ENCODE measurements around the gene KCTD17.
"Not testable (repeated sequence)": the region's sequence is repeated elsewhere in the genome, so short reads cannot be mapped to it uniquely, and the experiment has no call there.

The KCTD17 gene

GRCh38 chr22:37061611-37062375 lies 10.3 kb downstream of the KCTD17 start:
- DNase-seq (ENCODE audit: low spot score): no peak

DNA sequence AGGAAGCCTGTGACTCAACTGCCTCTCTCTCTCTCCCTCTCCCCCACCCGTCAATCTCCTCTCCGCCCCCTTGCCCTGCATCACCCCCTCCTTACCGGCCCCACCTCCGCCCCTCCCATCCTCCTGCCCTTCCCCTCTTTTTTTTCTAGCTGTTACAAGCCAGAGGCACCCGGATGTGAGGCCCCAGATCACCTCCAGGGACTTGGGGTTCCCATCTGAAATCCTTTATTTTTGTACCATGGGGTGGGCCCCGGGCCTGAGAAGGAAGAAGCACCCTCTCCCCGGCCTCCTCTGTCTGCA lies 10.8 kb downstream of the KCTD17 start:
- no peak for DNase-seq (ENCODE audit: low spot score)

DNA sequence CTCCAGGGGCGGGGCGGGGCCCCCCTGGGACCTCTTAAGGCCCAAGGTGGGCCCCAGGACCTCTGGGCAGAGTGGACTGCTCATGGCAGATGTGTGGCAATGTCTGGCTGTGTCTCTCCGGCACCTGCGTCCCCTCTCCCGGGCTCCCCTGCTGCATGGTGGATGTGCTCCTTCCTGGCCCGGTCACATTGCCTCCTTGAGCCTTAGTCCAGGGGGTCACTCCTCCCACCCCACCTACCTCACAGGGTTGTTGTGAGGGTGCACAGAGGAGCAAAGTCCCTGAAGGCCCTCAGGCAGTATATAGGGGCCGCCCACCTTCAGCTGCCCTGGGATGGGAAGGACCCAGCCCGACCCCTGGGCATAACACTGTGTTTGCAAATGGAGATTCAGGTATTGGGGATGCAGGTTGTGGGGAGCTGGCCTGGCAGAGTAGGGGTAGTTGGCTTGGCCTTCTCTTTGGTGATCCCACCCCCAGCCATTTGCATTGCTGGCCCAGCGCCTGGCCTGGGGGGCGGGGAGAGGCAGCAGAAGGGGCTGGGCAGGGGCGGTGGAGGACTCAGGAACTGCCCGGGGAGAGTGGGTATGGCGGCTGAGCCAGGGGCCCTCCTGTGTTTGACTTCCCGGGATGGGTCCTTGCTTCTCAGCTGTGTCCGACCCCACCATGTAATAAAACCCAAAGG lies 11.3 kb downstream of the KCTD17 start:
- no peak for DNase-seq (ENCODE audit: low spot score)

GRCh38 chr22:37063431-37064420 lies 12.2 kb downstream of the KCTD17 start:
- no peak for DNase-seq (ENCODE audit: low spot score)

- no peak for DNase-seq (ENCODE audit: low spot score)
These were observed 13.0 kb downstream of the KCTD17 start for GRCh38 chr22:37064553-37064952.

DNA sequence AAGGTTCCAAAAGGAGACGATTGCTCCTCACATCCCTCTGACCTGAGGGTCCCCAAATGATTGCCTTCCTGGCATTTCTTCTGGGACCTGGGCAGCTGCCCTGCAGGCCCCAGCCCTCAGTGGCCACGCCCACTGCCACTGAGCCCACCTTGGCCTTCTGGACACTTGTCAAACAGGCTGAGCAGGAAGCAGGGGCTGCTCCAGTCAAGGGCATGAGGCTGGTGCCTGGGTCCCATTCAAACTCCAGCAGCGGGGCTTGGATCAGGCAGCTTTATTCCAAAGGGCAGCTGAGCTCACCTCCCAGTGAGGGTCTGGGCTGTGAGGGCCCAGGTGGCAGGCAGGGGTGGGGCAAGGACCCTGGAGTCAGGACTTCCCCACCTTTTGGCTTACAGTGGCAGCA lies 13.6 kb downstream of the KCTD17 start:
- no peak for DNase-seq (ENCODE audit: low spot score)

DNA sequence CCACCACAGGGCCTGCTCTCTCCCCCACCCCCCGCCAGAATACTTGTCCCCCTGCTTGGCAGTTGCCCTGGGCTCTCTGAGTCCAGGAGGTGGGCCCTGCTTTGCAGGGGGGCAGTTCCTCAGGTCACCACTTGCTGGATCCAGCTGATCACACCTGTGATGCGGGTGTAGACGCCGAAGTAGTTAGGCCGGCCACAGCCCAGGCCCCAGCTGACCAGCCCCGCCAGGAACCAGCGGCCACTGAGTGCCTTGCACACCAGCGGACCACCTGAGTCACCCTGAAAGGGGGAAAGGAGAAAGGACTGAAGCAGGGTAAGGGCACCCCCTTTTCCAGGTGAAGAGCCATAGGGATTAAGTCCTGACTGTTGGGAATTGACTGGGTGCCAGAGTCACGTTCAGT lies 14.4 kb downstream of the KCTD17 start:
- no peak for DNase-seq (ENCODE audit: low spot score)

- no peak for DNase-seq (ENCODE audit: low spot score)
These were observed 15.9 kb downstream of the KCTD17 start for GRCh38 chr22:37067428-37067827.

- DNase-seq (ENCODE audit: low spot score): no peak
These were observed 17.3 kb downstream of the KCTD17 start for GRCh38 chr22:37068859-37069258.

GRCh38 chr22:37069319-37069718 lies 17.8 kb downstream of the KCTD17 start:
- no peak for DNase-seq (ENCODE audit: low spot score)

- no peak for DNase-seq (ENCODE audit: low spot score)
These were observed 18.2 kb downstream of the KCTD17 start for GRCh38 chr22:37069719-37070118.

DNA sequence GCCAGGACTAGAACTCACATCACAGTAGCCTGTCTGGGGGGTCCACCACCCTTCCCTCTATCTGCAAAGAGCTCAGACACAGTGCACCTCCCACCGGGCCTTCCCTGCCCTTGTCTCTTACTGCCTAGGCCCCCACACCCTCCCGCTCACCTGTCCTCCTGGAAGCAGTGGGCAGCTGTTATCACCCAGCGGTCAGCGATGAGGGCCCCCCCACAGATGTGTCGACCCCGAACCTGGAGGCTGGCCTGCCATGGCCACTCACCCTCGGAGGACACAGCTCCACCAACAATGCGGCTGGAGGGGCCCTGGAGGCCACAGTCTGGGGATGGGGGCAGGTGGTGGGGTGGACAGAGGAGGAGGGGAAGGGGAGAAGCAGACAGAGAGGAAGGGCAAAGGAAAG lies 18.8 kb downstream of the KCTD17 start:
- no peak for DNase-seq (ENCODE audit: low spot score)

GRCh38 chr22:37070744-37071143 lies 19.2 kb downstream of the KCTD17 start:
- no peak for DNase-seq (ENCODE audit: low spot score)

DNA sequence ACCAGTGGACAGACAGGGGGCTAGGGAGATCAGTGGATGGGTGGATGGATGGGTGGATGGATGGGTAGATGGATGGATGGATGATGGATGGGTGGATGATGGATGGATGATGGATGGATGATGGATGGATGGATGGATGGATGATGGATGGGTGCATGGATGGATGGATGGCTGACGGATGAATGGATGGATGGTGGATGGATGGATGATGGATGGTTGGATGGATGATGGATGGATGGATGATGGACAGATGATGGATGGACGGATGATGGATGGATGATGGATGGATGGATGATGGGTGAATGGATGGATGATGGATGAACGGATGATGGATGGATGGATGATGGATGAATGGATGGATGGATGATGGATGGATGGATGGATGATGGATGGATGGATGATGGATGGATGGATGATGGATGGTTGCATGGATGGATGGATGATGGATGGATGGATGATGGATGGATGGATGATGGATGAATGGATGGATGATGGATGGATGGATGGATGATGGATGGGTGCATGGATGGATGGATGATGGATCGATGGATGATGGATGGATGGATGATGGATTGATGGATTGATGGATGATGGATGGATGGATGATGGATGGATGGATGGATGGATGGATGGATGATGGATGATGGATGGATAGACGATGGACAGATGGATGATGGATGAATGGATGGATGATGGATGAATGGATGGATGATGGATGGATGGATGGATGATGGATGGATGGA lies 20.5 kb downstream of the KCTD17 start:
- not testable (repeated sequence) for DNase-seq (ENCODE audit: low spot score)

- no peak for DNase-seq (ENCODE audit: low spot score)
These were observed 21.1 kb downstream of the KCTD17 start for GRCh38 chr22:37072673-37073072.

DNA sequence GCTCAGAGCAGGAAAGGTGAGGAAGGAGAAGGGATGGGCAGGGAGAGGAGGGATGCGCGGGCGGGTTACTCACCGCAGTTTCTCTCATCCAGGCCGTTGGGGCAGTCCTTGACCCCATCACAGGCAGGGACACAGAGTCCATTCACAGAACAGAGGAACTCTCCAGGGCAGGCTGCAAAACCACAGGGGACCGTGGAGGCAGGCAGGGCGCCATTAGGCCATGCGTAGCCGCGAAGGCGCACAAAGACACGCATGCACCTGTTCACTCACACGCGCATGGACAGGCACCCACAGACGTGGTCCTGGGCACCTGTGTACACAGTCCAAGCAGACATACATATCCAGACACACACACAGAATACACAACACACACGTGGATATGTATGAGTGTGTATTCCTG lies 23.0 kb downstream of the KCTD17 start:
- DNase-seq (ENCODE audit: low spot score): no peak

GRCh38 chr22:37075046-37075445 lies 23.5 kb downstream of the KCTD17 start:
- no peak for DNase-seq (ENCODE audit: low spot score)

- no peak for DNase-seq (ENCODE audit: low spot score)
These were observed 24.4 kb downstream of the KCTD17 start for GRCh38 chr22:37075822-37076433.

DNA sequence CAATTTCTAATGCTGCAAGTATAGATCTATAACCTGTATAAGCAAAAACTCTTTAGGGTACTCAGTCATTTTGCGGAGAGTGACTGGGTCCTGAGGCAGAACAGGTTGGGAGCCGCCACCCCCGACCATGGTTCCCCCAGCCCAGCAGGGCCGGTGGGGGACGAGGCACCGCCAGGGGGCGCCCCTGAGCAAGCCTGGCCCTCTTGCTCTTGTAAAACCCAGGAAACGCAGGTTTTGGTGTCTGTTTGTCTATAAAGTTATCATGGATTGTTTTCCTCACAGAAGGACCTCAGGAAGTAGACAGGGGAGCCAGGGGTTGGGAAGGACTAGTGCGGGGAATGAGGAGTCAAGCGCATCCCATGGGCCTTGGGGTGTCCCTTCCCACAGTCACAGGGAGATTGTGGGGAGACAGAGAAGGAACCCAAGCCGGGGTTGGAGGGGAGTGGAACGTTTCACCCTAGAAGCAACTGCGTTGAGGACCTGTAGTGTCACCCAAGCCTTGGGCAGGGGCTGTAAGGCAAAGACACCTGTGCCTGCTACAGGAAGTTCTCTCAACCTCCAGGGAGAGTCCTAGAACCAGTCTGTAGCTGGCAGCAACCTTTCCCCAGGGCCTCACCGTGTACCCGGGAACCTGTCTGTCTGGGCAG lies 26.4 kb downstream of the KCTD17 start:
- peak; percentile 58 for DNase-seq (ENCODE audit: low spot score)

GRCh38 chr22:37079158-37079557 lies 27.6 kb downstream of the KCTD17 start:
- DNase-seq (ENCODE audit: low spot score): no peak

DNA sequence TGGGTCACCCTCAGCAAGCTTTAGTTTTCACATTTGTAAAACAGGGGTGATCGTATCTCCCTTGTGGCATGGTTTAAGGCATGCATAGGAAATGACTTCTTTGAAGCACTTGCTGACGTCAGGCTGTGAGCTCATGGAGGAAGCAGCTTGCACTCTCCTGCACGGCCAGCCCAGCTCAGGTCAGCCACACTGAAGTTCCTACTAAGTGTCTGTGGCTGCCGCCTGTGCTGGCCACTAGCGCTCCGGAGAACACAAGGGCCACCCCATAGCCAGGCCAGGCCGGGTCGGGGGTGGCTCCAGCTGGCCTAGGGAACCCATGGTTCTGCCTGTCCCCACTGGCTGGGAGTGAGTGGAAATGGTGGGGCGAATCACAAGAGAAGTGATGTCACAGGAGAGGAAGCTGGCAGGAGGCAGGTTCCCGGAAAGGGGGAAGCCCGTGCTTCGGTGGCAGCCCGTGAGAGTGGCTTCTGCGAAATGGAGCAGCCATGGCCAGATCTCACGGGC lies 28.2 kb downstream of the KCTD17 start:
- no peak for DNase-seq (ENCODE audit: low spot score)
